ENCODE data around the gene CTRL. TPM values are rescaled to one million over a fixed set of nuclear protein-coding genes. Genes with fewer than 3 reads are reported as not detected.

CTRL gene
- polyA plus RNA-seq, 3 donors = 0.69 to 17.4 (median 1.6) TPM

- peak overlapping the region; percentile 91 to 98 (median 96) for H3K27ac Mint-ChIP-seq
- Histone ChIP-seq H3K4me2 (replicated peaks; ENCODE audit: extremely low read depth, low read length, poor library complexity, severe bottlenecking) (peak overlapping the region; percentile 75), H2AFZ (ENCODE audit: insufficient read depth, low read depth, low read length, poor library complexity, severe bottlenecking) (peak overlapping the region; percentile 70), H3K4me3 (replicated peaks in 1 of 3; ENCODE audit: low read depth in 2 of 3, low read length in 3 of 3) (peak overlapping the region; percentile 84 to 93 (median 90)), H3K79me2 (ENCODE audit: insufficient read depth, low read length) (peaks cover 30% of the 10 kb centered on the region), H4K20me1 (ENCODE audit: insufficient read depth, low read length) (peaks cover 55% of the 10 kb centered on the region), H3K27me3 (ENCODE audit: control insufficient read depth in 2 of 2, insufficient read depth in 2 of 2, low read length in 2 of 2) (no peaks in the 10 kb centered on the region), H3K9me3 (replicated peaks in 1 of 2; ENCODE audit: control insufficient read depth in 1 of 2, insufficient read depth in 1 of 2, low read length in 2 of 2) (no peaks in the 10 kb centered on the region), H3K9ac (ENCODE audit: insufficient read depth, low read length, poor library complexity, severe bottlenecking) (peak overlapping the region; percentile 81), H3K27ac (ENCODE audit: low read depth in 1 of 2, low read length in 2 of 2) (peak overlapping the region; percentile 89 to 93), H3K36me3 (replicated peaks in 1 of 2; ENCODE audit: control insufficient read depth in 1 of 2, insufficient read depth in 2 of 2, low read length in 2 of 2) (peaks cover 38 to 45% of the 10 kb centered on the region in 2 donors), H3K4me1 (ENCODE audit: control insufficient read depth in 1 of 2, insufficient read depth in 2 of 2, low read length in 2 of 2) (peaks cover 29 to 40% of the 10 kb centered on the region in 2 donors)
- WGBS (ENCODE audit: insufficient coverage) = 13% methylated on average over 55 of the region's 55 CpGs
- peaks cover 30 to 61% of the 10 kb centered on the region in 2 donors for H3K36me3 Mint-ChIP-seq
- peaks cover 0 to 1% (median 0%) of the 10 kb centered on the region in 7 donors for H3K9me3 Mint-ChIP-seq
- DNase-seq = peak; percentile 78 to 86 (median 82)
- peaks cover 0 to 2% (median 0%) of the 10 kb centered on the region in 3 donors for H3K27me3 Mint-ChIP-seq (ENCODE audit: low read depth in 3 of 3)
- TF ChIP-seq, protein P1, sequence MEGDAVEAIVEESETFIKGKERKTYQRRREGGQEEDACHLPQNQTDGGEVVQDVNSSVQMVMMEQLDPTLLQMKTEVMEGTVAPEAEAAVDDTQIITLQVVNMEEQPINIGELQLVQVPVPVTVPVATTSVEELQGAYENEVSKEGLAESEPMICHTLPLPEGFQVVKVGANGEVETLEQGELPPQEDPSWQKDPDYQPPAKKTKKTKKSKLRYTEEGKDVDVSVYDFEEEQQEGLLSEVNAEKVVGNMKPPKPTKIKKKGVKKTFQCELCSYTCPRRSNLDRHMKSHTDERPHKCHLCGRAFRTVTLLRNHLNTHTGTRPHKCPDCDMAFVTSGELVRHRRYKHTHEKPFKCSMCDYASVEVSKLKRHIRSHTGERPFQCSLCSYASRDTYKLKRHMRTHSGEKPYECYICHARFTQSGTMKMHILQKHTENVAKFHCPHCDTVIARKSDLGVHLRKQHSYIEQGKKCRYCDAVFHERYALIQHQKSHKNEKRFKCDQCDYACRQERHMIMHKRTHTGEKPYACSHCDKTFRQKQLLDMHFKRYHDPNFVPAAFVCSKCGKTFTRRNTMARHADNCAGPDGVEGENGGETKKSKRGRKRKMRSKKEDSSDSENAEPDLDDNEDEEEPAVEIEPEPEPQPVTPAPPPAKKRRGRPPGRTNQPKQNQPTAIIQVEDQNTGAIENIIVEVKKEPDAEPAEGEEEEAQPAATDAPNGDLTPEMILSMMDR (IDR thresholded peaks at IDR 0.05) = no peak
- H3K4me1 Mint-ChIP-seq = peaks cover 36% of the 10 kb centered on the region
- peak overlapping the region; percentile 98 to 99 for H3K4me3 Mint-ChIP-seq
- intact Hi-C loops (cut with micrococcal nuclease) = loop anchor here (5.0 to 10.0 kb wide), 5 partner anchors 43 to 128 kb away; partner anchors contain the start of genes EDC4 (in 1 of the 2), PSKH1 (in 1 of the 2), RANBP10 (in 1 of the 2) and TSNAXIP1 (in 1 of the 2)
Measured at GRCh38 chr16:67935402-67936123, 3.9 kb upstream of the CTRL start.

GRCh38 chr16:67935101-67935401 lies 3.4 kb upstream of the CTRL start:
- intact Hi-C loops (cut with micrococcal nuclease) = loop anchor here (5.0 to 10.0 kb wide), 5 partner anchors 43 to 128 kb away; partner anchors contain the start of genes EDC4 (in 1 of the 2), PSKH1 (in 1 of the 2), RANBP10 (in 1 of the 2) and TSNAXIP1 (in 1 of the 2)

More at GRCh38 chr16:67935101-67935401, 3.4 kb upstream of the CTRL start:
- TF ChIP-seq, protein P1 (IDR thresholded peaks at IDR 0.05) = no peak
- no peak overlapping the region for H2AFZ ChIP-seq (ENCODE audit: insufficient read depth, low read depth, low read length, poor library complexity, severe bottlenecking)
- no peak overlapping the region for H3K9ac ChIP-seq (ENCODE audit: insufficient read depth, low read length, poor library complexity, severe bottlenecking)
- H3K27ac Mint-ChIP-seq = peak overlapping the region in 6 of 7 donors; percentile 91 to 98 (median 96)
- H4K20me1 ChIP-seq (ENCODE audit: insufficient read depth, low read length) = peaks cover 59% of the 10 kb centered on the region
- peaks cover 0 to 1% (median 0%) of the 10 kb centered on the region in 7 donors for H3K9me3 Mint-ChIP-seq
- peak overlapping the region; percentile 75 for H3K4me2 ChIP-seq (replicated peaks; ENCODE audit: extremely low read depth, low read length, poor library complexity, severe bottlenecking)
- H3K27me3 ChIP-seq (ENCODE audit: control insufficient read depth in 2 of 2, insufficient read depth in 2 of 2, low read length in 2 of 2) = no peaks in the 10 kb centered on the region
- peaks cover 0 to 2% (median 0%) of the 10 kb centered on the region in 3 donors for H3K27me3 Mint-ChIP-seq (ENCODE audit: low read depth in 3 of 3)
- peak overlapping the region; percentile 98 to 99 for H3K4me3 Mint-ChIP-seq
- peaks cover 36 to 65% of the 10 kb centered on the region in 2 donors for H3K36me3 Mint-ChIP-seq
- peak overlapping the region; percentile 41 to 93 for H3K27ac ChIP-seq (ENCODE audit: low read depth in 1 of 2, low read length in 2 of 2)
- H3K4me1 ChIP-seq (ENCODE audit: control insufficient read depth in 1 of 2, insufficient read depth in 2 of 2, low read length in 2 of 2) = peaks cover 25 to 36% of the 10 kb centered on the region in 2 donors
- peak overlapping the region in 2 of 3 experiments; percentile 90 to 93 for H3K4me3 ChIP-seq (replicated peaks in 1 of 3; ENCODE audit: low read depth in 2 of 3, low read length in 3 of 3)
- peaks cover 32% of the 10 kb centered on the region for H3K4me1 Mint-ChIP-seq
- H3K36me3 ChIP-seq (replicated peaks in 1 of 2; ENCODE audit: control insufficient read depth in 1 of 2, insufficient read depth in 2 of 2, low read length in 2 of 2) = peaks cover 40 to 50% of the 10 kb centered on the region in 2 donors
- 93% methylated on average over 13 of the region's 13 CpGs for WGBS (ENCODE audit: insufficient coverage)
- H3K9me3 ChIP-seq (replicated peaks in 1 of 2; ENCODE audit: control insufficient read depth in 1 of 2, insufficient read depth in 1 of 2, low read length in 2 of 2) = no peaks in the 10 kb centered on the region
- peaks cover 30% of the 10 kb centered on the region for H3K79me2 ChIP-seq (ENCODE audit: insufficient read depth, low read length)
- no peak for DNase-seq

Data from CD14-positive monocyte (primary cell).